IPS-15b (cell line): ENCODE measurements around the gene ARHGAP9.

Experiments used
- H3K27me3 ChIP-seq: one replicate; pipeline ENCODE4 v1.6.1; 2013; ENCODE audit warnings: low read length; ENCODE audit not compliant: control insufficient read depth, insufficient read depth
- H3K36me3 ChIP-seq: one replicate; pipeline ENCODE4 v1.6.1; 2013; ENCODE audit warnings: low read length; ENCODE audit not compliant: control insufficient read depth, insufficient read depth
- H3K4me1 ChIP-seq: one replicate; pipeline ENCODE4 v1.6.1; 2013; ENCODE audit warnings: mild to moderate bottlenecking, low read length; ENCODE audit not compliant: control insufficient read depth, insufficient read depth
- H3K4me3 ChIP-seq: one replicate; pipeline ENCODE4 v1.5.1; 2013; ENCODE audit warnings: low read depth, low read length
- H3K9ac ChIP-seq: one replicate; pipeline ENCODE4 v1.6.1; 2013; ENCODE audit warnings: low read depth, mild to moderate bottlenecking, low read length
- H3K9me3 ChIP-seq: one replicate; pipeline ENCODE4 v1.6.1; 2013; ENCODE audit warnings: mild to moderate bottlenecking, low read length; ENCODE audit not compliant: control insufficient read depth, insufficient read depth

Gene ARHGAP9

DNA sequence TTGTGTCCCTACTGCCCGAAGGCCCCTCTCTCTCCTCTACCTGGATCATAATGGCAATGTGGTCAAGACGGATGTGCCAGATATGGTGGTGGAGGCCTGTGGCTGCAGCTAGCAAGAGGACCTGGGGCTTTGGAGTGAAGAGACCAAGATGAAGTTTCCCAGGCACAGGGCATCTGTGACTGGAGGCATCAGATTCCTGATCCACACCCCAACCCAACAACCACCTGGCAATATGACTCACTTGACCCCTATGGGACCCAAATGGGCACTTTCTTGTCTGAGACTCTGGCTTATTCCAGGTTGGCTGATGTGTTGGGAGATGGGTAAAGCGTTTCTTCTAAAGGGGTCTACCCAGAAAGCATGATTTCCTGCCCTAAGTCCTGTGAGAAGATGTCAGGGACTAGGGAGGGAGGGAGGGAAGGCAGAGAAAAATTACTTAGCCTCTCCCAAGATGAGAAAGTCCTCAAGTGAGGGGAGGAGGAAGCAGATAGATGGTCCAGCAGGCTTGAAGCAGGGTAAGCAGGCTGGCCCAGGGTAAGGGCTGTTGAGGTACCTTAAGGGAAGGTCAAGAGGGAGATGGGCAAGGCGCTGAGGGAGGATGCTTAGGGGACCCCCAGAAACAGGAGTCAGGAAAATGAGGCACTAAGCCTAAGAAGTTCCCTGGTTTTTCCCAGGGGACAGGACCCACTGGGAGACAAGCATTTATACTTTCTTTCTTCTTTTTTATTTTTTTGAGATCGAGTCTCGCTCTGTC lies 22.8 kb downstream of the ARHGAP9 start:
- peak overlapping the region; percentile 21 for H3K4me3 ChIP-seq
- no peaks in the 10 kb centered on the region for H3K27me3 ChIP-seq
- no peaks in the 10 kb centered on the region for H3K36me3 ChIP-seq
- no peak overlapping the region for H3K9ac ChIP-seq
- no peaks in the 10 kb centered on the region for H3K9me3 ChIP-seq
- peaks cover 22% of the 10 kb centered on the region for H3K4me1 ChIP-seq

DNA sequence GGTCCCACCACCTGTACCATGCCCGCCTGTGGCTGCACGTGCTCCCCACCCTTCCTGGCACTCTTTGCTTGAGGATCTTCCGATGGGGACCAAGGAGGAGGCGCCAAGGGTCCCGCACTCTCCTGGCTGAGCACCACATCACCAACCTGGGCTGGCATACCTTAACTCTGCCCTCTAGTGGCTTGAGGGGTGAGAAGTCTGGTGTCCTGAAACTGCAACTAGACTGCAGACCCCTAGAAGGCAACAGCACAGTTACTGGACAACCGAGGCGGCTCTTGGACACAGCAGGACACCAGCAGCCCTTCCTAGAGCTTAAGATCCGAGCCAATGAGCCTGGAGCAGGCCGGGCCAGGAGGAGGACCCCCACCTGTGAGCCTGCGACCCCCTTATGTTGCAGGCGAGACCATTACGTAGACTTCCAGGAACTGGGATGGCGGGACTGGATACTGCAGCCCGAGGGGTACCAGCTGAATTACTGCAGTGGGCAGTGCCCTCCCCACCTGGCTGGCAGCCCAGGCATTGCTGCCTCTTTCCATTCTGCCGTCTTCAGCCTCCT lies 23.4 kb downstream of the ARHGAP9 start:
- Histone ChIP-seq H3K36me3 (no peaks in the 10 kb centered on the region), H3K4me1 (peaks cover 22% of the 10 kb centered on the region), H3K9me3 (no peaks in the 10 kb centered on the region), H3K9ac (no peak overlapping the region), H3K4me3 (peak overlapping the region; percentile 56), H3K27me3 (no peaks in the 10 kb centered on the region)

DNA sequence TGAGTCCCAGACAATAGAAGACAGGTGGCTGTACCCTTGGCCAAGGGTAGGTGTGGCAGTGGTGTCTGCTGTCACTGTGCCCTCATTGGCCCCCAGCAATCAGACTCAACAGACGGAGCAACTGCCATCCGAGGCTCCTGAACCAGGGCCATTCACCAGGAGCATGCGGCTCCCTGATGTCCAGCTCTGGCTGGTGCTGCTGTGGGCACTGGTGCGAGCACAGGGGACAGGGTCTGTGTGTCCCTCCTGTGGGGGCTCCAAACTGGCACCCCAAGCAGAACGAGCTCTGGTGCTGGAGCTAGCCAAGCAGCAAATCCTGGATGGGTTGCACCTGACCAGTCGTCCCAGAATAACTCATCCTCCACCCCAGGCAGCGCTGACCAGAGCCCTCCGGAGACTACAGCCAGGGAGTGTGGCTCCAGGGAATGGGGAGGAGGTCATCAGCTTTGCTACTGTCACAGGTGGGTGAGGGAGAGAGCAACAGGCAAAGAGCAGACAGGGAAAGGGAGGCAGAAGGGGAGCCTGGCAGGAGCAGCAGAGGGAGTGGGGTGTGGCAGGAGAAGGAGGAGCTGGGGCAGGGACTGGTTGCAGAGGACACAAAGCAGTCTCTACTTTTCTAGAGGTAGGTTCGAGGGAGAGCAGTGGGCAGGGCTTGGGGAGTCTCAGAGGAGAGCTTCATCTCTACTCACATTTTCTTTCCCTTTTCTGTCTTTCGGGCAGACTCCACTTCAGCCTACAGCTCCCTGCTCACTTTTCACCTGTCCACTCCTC lies 24.1 kb downstream of the ARHGAP9 start:
- Histone ChIP-seq H3K9me3 (no peaks in the 10 kb centered on the region), H3K9ac (no peak overlapping the region), H3K4me3 (peak overlapping the region; percentile 56), H3K36me3 (no peaks in the 10 kb centered on the region), H3K4me1 (peaks cover 22% of the 10 kb centered on the region), H3K27me3 (no peaks in the 10 kb centered on the region)

DNA sequence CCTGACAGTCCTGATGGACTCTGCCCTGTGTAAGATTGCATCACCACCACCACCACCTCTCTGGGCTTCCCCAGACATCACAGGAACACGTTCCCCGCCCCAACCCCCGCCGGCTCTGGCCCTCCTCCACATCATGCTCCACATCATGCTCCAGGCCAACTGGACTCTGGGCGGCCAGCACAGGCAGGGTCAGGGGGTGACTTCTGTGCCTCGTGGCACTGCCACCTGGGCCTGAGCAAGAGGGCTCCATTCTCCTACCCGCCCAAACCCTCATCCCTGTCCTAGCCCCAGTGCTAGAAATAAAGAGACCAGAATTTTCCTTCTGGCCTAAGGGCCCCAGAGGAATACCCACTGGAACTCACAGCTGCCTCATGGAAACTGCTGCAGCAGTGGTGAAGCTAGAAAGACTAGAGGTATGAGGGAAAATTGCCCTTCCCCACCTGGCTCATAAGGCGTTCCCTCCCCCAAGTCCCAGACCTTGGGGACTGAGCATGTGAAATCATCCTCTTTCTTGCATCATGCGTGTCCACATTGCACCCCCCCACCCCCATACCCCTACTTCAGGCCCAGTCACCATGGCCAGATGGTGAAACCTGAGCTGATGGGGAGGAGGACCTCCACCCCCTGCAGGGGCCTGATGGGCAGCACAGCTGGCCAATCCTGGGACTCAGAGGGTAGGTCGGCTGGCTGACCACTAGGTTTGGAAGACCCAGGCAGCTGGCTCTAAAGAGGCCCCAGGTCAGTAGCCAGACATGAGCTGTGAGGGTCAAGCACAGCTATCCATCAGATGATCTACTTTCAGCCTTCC lies 24.9 kb downstream of the ARHGAP9 start, which contains the start of gene INHBE:
Gene INHBE, plus strand, starts transcription at position 742 of the 808 bp plus-strand sequence. CDS start 230 bp downstream, outside the sequence.
- Histone ChIP-seq H3K4me3 (peak within 1 kb of the TSS; percentile 56), H3K4me1 (peaks cover 22% of the 10 kb centered on the region), H3K36me3 (no peaks in the 10 kb centered on the region), H3K9ac (peak within 1 kb of the TSS; percentile 89), H3K27me3 (no peaks in the 10 kb centered on the region), H3K9me3 (no peaks in the 10 kb centered on the region)

DNA sequence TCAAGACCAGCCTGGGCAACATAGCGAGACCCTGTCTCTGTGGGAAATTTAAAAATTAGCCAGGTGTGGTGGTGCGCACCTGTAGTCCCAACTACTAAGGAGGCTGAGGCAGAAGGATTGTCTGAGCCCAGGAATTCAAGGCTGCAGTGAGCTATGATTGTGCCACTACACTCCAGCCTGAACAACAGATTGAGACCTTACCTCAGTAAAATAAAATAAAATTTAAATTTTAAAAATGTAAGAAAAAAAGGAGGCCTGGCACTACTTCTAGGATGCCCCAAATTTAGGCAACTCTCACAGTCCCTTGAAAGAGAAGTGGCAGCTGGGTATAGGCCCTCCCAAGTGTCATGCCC lies 25.5 kb downstream of the ARHGAP9 start:
- H3K27me3 ChIP-seq = no peaks in the 10 kb centered on the region
- peaks cover 22% of the 10 kb centered on the region for H3K4me1 ChIP-seq
- H3K9ac ChIP-seq = no peak overlapping the region
- H3K36me3 ChIP-seq = no peaks in the 10 kb centered on the region
- no peak overlapping the region for H3K4me3 ChIP-seq
- H3K9me3 ChIP-seq = no peaks in the 10 kb centered on the region

DNA sequence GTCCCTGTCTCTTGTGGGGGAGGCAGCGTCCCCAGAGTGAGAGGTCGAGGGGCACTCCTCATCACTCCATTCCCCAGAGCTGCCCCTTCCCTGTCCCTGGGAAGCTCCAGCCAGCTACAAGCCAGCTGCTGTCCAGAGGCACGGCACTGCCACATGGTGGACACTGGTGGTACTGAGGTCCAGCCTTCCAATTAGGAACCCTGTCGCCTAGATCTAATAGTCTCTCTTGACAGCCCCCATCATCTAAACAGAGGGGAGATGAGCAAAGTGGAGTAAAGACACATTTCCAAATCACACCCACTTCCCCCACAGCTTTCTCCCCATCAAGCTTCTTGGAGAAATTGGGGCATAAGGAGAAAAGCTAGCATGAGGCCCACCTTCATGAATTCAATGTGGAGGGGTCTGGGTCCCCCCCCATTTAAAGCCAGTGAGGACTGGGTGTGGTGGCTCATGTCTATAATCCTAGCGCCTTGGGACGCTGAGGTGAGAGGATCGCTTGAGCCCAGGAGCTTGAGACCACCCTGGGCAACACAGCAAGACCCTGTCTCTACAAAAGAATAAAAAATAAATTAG lies 26.6 kb downstream of the ARHGAP9 start:
- Histone ChIP-seq H3K9ac (no peak overlapping the region), H3K36me3 (no peaks in the 10 kb centered on the region), H3K9me3 (no peaks in the 10 kb centered on the region), H3K27me3 (no peaks in the 10 kb centered on the region), H3K4me1 (peaks cover 15% of the 10 kb centered on the region), H3K4me3 (peak overlapping the region; percentile 18)

DNA sequence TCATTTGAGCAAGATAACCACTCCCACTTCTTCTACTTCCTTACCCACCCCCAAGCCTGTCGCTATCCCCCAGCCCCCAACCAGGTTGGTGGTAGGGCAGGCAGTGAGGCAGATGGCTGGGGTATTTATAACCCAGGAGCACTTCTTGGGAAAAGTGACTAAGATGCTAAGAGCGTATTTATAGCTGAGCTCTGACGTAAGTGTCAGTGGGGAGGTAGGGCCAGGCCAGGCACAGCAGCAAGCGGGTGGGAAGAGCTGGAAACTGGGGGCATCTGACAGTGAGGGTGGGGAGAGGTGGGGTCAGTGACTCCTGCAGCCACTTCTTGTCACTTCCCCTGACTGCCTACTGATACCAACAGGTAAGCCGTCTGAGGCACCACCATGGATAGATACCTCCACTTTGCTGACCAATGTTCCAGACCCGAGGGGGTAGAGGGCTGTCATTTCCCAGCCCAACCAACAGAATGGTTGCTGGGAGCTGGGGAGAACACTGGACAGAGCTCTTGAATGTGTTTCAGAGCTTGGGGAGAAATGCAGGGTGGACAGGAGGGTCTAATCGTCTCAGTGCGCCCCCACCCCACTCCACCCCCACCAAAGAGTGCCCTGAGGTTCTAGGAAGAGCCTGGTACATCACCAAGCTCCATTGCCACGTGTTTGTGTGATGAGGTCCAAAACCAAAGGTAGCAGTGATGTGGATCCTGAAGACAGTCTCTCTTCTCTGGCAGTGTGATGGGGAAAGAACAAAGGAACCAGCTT lies 27.3 kb downstream of the ARHGAP9 start:
- H3K27me3 ChIP-seq = no peaks in the 10 kb centered on the region
- H3K36me3 ChIP-seq = no peaks in the 10 kb centered on the region
- H3K4me3 ChIP-seq = peak overlapping the region; percentile 18
- H3K9ac ChIP-seq = no peak overlapping the region
- H3K4me1 ChIP-seq = peaks cover 15% of the 10 kb centered on the region
- H3K9me3 ChIP-seq = no peaks in the 10 kb centered on the region

DNA sequence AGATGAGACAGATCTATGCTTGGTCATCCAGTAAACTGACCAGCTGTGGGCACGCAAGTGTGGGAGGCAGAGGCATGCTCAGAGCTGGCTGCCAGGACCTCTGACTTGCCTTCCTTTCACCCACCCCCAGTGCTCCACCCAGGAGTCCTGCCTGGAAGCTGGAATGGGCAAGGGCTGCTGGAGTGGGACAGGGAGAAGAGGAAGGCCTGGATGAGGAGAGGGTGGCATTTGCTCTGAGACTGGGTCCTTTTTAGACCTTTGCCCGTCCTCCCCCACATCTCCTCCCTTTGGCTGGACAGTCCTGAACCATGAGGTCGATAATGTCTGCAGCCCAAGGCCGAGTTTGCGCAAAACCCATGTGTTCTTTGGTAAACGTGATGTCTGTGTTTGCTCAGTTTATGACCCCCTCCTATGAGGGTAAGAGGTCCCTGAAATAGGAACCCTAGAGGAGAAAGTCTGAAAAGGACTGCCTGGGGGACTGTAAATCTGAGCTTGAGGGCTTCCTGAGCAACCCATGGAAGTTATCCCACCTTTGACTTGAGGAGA lies 28.4 kb downstream of the ARHGAP9 start:
- Histone ChIP-seq H3K4me3 (no peak overlapping the region), H3K4me1 (peaks cover 15% of the 10 kb centered on the region), H3K9me3 (no peaks in the 10 kb centered on the region), H3K36me3 (no peaks in the 10 kb centered on the region), H3K9ac (no peak overlapping the region), H3K27me3 (no peaks in the 10 kb centered on the region)

DNA sequence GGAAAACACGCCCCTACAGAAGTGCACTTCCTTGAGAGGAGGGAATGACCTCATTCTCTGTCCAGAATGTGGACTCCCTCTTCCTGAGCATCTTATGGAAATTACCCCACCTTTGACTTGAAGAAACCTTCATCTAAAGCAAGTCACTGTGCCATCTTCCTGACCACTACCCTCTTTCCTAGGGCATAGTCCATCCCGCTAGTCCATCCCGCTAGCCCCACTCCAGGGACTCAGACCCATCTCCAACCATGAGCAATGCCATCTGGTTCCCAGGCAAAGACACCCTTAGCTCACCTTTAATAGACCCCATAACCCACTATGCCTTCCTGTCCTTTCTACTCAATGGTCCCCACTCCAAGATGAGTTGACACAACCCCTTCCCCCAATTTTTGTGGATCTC lies 29.6 kb downstream of the ARHGAP9 start:
- Histone ChIP-seq H3K9me3 (no peaks in the 10 kb centered on the region), H3K4me3 (no peak overlapping the region), H3K27me3 (no peaks in the 10 kb centered on the region), H3K36me3 (no peaks in the 10 kb centered on the region), H3K9ac (no peak overlapping the region), H3K4me1 (peaks cover 11% of the 10 kb centered on the region)

DNA sequence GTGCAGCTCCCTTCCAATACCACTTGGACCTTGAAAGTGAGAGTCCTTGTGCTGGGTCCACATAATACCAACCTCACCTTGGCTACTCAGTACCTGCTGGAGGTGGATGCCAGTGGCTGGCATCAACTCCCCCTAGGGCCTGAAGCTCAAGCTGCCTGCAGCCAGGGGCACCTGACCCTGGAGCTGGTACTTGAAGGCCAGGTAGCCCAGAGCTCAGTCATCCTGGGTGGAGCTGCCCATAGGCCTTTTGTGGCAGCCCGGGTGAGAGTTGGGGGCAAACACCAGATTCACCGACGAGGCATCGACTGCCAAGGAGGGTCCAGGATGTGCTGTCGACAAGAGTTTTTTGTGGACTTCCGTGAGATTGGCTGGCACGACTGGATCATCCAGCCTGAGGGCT lies 30.3 kb downstream of the ARHGAP9 start:
- Histone ChIP-seq H3K4me1 (peaks cover 7% of the 10 kb centered on the region), H3K9me3 (no peaks in the 10 kb centered on the region), H3K4me3 (no peak overlapping the region), H3K36me3 (no peaks in the 10 kb centered on the region), H3K27me3 (no peaks in the 10 kb centered on the region), H3K9ac (no peak overlapping the region)
